NCI-H1048 (cell line): ENCODE results near the gene ARID5B.

Source experiments
- DNase-seq: peaks from one replicate; lab custom pipeline; 2025; lab: John Stamatoyannopoulos, UW

The ARID5B gene

DNA sequence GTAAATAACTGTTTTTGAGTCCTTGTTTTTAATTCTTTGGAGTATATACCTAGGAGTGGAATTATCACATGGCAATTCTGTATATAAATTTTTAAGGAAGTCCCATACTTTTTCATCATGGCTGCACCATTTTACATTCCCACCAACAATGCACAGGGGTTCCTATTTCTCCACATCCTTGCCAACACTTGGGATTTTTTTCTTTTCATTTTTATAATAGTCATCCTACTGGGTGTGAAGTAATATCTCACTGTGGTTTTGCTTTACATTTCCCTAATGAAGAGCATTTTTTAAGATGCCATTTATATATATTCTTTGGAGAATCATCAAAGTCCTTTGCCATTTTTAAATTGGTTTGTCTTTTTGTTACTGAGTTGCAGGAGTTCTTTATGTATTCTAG, 89.7 kb downstream of the ARID5B start:
- no peak for DNase-seq

GRCh38 chr10:61992059-61992460, 90.6 kb downstream of the ARID5B start:
- no peak for DNase-seq

DNA sequence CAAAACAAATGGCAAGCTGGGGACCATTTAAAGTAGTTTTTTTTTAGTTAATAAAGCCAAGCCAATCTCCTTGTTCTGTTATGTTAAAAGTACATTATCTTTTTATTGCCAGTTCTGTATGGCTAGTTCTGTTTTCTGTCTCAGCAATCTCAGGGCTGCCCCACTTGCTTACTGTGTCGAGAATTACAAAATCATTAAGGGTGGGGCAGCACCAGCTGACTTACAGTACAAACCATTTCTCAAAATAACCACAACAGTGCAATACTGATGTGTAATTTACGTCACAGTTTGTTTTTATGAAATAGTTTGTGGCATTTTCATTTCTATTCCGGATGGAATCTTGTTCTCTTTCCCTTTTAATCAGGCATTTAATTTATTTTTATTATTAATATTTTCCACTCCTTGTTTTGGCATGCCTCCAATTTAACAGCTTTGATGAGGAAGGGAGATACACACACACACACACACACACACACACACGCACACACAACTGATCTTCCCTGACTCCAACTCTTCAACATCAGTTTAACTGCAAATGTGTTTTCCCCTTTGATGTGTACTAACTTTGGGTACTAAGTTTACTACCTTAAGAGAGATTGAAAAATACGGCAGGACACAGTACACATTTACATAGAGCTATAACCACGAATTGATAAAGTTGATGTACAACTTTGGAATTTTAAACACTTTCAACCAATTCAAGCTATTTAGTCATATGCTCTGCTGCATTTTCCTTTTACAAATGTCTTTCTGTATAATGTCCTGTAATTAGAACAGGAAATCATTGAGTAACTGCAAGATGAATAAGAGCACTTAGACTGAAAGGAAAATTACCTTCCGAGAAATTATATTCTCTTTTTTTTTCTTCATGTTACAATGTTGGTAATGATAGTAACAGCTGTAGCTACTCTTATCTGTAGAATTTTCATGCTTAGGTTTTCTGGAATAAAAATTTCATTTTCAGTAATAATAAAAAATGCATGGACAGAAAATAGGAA, 91.5 kb downstream of the ARID5B start:
- DNase-seq, result no peak

DNA sequence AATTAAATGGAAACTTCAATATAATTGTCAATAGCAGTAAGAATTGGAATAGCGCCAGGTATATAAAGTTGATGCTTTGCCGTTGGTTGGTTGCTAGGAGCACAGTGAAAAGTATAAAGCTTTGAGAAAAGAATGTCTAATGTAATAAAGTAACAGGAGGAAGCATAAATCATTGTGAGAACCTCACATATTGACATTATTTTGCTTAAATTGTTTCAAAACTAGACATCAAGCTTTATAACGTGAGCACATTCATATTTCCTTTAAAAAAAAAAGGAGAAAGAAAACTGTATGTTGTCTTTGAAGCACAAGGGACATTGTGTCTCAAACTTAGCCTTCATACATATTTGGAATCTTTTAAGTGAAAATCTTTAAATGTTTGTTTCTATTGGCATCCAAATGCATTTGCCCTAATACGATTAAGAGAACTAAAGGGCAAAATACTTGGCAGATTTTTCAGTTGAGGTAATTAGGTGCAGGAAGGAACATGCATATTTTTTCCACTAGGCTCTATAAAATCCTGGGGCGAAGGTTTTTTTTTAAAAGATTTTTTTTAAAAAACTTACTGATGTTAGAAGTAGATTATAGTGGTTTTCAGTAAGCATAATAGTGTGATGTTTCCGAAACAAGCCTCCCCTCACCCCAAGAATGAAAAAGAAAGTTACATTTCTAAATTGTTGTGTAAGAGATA, 92.4 kb downstream of the ARID5B start:
- DNase-seq, result no peak

DNA sequence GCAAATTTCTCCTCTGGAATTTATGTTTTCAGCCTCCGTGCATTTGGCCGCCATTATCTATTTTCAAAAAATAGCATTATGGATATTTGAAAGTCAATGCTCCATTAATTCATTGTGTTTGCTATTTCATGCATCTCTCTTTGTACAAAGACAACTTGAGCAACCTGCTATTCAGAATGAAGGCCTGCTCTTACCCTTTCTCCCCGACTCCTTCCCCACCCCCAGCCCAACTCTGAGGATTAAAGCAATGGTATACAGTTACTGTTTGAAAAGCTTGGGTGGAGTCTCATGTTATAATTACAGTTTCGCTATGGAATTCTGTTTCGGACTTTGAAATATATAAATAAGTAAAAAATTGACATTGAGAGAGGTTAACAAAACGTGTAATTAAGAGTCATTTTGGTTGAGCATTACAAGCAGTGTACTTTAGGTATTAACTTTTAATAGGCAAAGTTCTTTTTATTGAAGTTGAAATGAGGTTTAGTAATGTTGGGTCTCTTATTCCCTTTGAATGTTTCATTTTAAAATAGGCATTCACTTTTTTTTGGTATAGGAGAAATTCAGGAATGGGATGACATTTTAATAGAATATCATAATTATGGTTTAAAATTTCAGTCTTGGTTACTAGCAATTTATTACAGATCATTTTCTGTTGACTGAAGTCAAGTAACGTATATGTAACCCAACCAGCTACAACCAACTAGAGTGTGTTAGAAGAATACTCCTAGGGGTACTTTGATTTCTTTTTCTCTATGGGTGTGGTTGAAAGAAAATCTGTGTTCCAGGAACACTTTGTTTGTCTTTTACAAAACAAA, 93.1 kb downstream of the ARID5B start:
- peak; percentile 14 for DNase-seq

- no peak for DNase-seq
These were observed 93.7 kb downstream of the ARID5B start for GRCh38 chr10:61995220-61995503.

DNA sequence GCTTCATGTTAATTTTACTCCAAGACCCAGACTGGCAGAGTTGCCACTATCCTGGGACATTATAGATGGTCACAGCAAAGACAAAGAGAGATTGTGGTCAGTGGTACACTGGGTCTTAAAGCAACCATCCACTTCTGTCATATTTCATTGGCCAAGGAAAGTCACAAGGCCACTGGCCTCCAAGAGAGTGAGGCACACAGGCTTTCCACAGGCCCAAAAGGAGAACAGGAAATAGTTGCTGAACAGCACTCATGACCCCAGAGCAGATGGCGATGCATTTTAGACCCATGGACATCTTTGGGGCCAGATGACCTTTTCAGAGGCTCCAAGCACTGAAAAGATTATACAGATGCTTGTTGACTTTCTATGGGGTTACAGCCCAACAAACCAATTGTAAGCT, 97.4 kb downstream of the ARID5B start:
- DNase-seq, result no peak

- no peak for DNase-seq
These were observed 98.6 kb downstream of the ARID5B start for GRCh38 chr10:62000037-62000603.

- DNase-seq, result no peak
These were observed 99.2 kb downstream of the ARID5B start for GRCh38 chr10:62000726-62001125.

GRCh38 chr10:62001898-62002297, 100.4 kb downstream of the ARID5B start:
- no peak for DNase-seq

DNA sequence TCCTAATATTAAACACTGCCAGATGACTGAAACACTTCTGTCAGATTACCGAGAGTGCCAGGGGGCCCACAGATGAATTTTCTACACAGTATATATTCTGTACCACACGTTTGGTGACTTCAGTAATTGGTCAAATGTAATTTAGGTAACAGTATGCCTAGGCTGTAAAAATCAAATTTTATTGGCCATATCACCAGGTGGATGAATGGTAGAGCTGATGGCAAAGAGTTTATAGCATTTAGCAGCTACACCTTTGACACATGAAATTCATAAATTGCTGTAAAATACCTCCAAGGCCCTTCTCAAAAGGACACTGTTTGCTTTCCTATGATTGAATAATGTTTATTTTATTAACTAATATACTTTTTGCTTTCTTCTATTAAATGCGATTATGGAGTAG, 101.3 kb downstream of the ARID5B start:
- DNase-seq, result no peak

- DNase-seq, result no peak
These were observed 102.5 kb downstream of the ARID5B start for GRCh38 chr10:62004042-62004441.

DNA sequence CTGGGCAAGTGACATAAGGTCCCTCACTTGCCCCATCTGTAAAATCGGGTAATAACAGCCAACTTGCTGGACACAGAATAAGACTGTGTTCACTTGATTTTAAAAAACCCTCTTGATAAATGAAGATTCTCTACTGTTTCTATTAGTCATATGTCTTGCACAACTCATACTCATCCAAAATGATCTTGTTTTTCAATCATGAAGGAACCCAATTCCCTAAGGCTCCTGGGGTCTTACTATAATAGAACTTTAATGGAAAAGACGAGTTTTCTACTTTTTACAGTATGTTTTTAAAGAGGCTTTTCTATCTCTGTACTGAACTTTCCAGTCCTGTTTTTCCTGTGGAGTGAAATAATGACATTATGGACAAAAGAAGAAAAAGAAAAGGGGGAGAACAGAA, 103.8 kb downstream of the ARID5B start:
- no peak for DNase-seq

- DNase-seq, result no peak
These were observed 104.2 kb downstream of the ARID5B start for GRCh38 chr10:62005687-62006086.

DNA sequence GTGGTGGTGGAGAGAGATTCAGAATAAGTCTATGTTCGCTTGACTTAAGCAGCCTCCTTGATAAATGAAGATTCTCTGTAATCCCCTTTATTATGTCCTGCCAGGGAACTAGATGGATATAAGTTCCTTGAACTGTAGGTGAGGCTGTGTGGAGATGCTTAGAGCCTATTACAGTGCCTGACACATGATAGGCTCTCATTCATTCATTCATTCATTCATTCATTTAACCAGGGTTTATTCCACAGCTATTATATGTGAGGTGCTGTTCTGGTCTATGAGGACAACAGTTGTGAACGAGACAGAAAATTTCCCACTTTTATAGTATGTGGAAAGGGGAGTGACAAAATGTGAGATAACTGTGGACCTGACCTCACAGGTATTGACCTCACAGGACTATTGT, 105.6 kb downstream of the ARID5B start:
- DNase-seq, result no peak

DNA sequence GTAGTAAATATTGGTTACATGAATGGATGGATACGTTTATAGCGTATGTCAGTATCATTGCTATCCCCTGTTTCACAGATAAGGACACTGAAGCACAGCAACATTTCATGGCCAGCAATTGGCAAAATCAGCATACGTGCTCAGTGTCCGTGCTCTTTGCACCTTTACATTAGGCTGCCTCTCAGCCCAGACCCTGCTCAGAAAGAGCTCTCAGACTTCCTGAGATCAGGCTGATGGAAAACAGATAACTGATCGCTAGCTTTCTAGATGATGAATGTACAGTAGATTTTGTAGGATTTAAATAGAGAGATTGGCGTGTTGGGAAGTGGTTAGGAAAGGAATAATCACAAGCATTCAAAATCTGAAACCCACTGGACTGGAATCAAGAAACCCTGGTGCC, 106.7 kb downstream of the ARID5B start:
- DNase-seq, result no peak

DNA sequence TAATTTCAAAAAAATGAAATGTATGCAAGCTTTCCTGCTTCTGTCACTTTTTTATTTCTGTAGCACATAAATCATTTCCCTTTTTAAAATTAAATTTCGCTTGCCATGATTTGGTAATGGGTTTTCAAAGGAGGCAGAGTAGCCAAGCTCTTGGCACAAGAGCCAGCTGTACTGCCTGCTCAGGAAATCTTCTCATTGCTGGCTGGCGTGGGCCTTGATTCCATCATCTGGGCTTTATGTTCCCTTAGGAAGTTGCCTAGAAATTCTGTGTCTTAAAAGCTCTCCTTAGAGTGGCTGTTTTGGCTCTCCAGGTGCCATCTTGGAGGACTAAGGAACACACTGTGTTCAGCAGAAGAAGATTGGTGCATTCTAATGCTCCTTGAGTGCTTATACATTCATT, 107.4 kb downstream of the ARID5B start:
- no peak for DNase-seq

GRCh38 chr10:62010366-62010765, 108.9 kb downstream of the ARID5B start:
- no peak for DNase-seq

GRCh38 chr10:62011558-62011957, 110.1 kb downstream of the ARID5B start:
- no peak for DNase-seq

DNA sequence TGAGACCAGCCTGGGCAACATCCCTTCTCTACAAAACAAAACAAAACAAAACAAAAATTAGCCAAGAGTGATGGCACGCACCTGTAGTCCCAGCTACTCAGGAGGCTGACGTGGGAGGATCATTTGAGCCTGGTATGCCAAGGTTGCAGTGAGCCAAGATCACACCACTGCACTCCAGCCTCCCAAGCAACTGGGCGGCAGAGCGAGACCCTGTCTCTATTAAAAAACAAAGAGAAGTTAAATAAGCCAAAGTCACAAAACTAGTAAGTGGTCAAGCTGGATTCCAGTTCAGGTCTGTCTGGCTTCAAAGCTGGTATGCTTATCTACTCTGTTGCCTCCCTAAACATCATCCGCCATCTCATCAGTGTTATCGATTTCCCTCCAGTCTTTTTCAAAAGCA, 110.8 kb downstream of the ARID5B start:
- no peak for DNase-seq

DNA sequence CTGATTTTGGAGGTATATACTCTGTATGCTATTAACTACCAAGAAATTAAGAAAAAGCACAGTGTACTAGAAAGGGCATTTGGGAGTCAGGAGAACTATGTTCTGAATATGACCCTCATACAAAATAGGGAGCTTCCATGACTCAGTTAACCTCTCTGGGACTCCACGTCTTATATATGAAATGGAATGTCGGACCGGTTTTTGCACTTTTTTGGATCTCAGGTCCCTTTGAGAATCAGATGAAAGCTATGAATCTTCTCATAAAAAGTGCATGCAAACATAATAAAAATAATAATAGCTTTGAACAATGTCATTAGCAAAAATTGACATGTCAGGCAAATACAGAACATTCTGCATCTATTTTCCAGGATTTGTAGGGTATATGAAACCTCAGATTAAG, 113.0 kb downstream of the ARID5B start:
- no peak for DNase-seq

GRCh38 chr10:62015994-62016393, 114.5 kb downstream of the ARID5B start:
- DNase-seq, result no peak
